IPS DF 6.9 (cell line): ENCODE measurements around the gene AATK.

ENCODE experiments used
- DNase-seq: peaks from one replicate; pipeline ENCODE4 v3.0.0-alpha.2; 2013; ENCODE audit warnings: low read depth, low spot score
- H3K27ac ChIP-seq: one replicate; pipeline ENCODE4 v1.5.1; 2013; ENCODE audit warnings: low read length, control low read depth
- H3K27me3 ChIP-seq: 2 replicates; pipeline ENCODE4 v1.6.1; 2013; ENCODE audit warnings: mild to moderate bottlenecking, low read length; ENCODE audit not compliant: control insufficient read depth, insufficient read depth
- H3K36me3 ChIP-seq: 2 replicates; pipeline ENCODE4 v1.6.1; 2013; ENCODE audit warnings: low read length; ENCODE audit not compliant: control insufficient read depth, insufficient read depth
- H3K4me1 ChIP-seq: 2 replicates; pipeline ENCODE4 v1.6.1; 2013; ENCODE audit warnings: low read length; ENCODE audit not compliant: control insufficient read depth, insufficient read depth
- H3K4me3 ChIP-seq: 2 replicates; pipeline ENCODE4 v1.5.1; 2013; ENCODE audit warnings: mild to moderate bottlenecking, low read length
- H3K9me3 ChIP-seq: 2 replicates; pipeline ENCODE4 v1.6.1; 2013; ENCODE audit warnings: low read length, inconsistent platforms; ENCODE audit not compliant: control insufficient read depth, insufficient read depth
- WGBS: extraction: QIAGEN DNeasy Blood & Tissue Kit; methylation state at CpG from one replicate; pipeline ENCODE4 v1.1.7; 2013; ENCODE audit warnings: mixed read lengths, missing lambda C conversion rate; ENCODE audit not compliant: insufficient read length, insufficient coverage; 5-methylcytosine and 5-hydroxymethylcytosine counted together

The AATK gene

DNA sequence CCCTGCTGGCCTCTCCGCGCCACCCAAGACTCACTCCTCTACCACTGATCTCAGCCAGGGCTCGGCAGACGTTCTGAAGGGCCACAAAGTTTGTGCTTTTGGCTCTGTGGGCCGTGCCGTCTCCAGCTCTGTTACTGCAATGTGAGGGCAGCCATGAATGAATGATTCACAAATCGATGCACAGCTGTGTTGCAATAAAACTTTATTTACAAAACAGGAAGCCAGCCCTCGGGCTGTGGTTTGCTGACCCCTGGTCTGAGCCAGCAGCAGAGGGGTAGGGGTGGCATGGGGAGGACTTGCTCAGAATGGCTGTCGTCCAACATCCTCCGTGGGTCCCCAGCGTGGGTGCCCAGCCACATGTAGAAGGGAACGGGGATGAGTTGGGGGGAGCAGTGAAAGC is 63.7 kb downstream of the AATK start:
- DNase-seq: no peak
- no CpG with 5 or more reads among the region's 12 CpGs for WGBS
- H3K36me3 ChIP-seq: no peaks in the 10 kb centered on the region
- H3K4me1 ChIP-seq: peaks cover 2% of the 10 kb centered on the region; the same call in 1 of the 2 replicates
- no peaks in the 10 kb centered on the region for H3K27me3 ChIP-seq
- H3K27ac ChIP-seq: no peak overlapping the region
- no peaks in the 10 kb centered on the region for H3K9me3 ChIP-seq
- H3K4me3 ChIP-seq: no peak overlapping the region

DNA sequence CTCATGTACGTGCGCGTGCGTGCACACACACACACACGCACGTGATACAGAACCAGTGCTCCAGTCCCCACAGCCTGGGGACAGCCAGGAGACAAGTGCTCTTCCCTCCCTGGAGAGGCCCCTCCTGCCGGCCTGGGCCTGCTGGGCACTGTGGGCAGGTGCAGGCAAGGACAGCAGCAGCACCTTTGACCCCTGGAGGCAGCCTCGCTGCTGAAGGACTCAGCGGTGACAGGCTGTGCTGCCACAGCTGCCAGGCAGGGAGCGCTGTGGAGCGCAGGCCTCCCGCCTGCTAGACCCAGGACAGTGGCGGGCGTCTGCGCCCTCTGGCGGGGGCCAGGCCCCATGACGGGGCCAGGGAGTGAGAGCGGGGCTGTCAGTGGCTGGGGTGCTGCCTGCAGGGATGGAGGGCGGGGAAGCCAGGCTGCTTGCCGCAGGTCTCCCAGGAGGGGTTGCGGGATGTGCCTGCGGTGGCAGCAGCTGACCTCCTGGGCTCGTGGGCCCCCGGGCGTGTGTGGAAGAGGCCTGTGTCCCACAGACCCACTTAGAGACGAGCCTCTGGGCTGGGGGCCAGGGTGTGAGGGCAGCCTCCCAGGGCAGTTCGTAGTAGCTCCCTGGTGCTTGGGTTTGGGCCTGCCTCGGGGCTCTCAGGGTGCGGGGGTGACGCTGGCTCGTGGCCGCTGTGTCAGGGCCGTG is 64.3 kb downstream of the AATK start:
- Histone ChIP-seq H3K9me3 (no peaks in the 10 kb centered on the region), H3K36me3 (no peaks in the 10 kb centered on the region), H3K4me1 (peaks cover 6% of the 10 kb centered on the region), H3K27ac (no peak overlapping the region), H3K4me3 (no peak overlapping the region), H3K27me3 (no peaks in the 10 kb centered on the region)
- WGBS: no CpG with 5 or more reads among the region's 33 CpGs
- peak; percentile 70 for DNase-seq

DNA sequence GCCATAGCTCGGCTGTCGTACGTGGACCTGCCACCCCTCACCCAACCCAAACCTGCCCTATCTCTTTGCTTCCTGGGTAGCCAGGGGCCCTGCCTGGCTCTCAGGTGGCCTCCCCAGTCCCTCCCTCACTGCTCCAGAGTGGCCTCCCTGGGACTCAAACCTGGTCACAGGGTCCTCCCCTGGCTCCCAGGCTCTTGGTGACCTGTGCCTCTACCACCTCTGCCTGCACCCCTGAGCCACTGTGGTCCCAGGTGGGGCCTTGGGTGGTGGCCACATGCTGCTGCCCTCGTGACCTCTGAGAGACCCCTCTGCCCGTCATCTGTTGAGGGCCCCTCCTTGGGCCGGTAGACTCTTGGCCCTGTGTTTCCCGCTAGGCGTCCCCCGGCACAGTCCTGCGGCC is 65.4 kb downstream of the AATK start:
- Histone ChIP-seq H3K9me3 (no peaks in the 10 kb centered on the region), H3K27ac (no peak overlapping the region), H3K4me1 (peaks cover 6% of the 10 kb centered on the region), H3K4me3 (no peak overlapping the region), H3K27me3 (no peaks in the 10 kb centered on the region), H3K36me3 (no peaks in the 10 kb centered on the region)
- no peak for DNase-seq
- WGBS: no CpG with 5 or more reads among the region's 10 CpGs

DNA sequence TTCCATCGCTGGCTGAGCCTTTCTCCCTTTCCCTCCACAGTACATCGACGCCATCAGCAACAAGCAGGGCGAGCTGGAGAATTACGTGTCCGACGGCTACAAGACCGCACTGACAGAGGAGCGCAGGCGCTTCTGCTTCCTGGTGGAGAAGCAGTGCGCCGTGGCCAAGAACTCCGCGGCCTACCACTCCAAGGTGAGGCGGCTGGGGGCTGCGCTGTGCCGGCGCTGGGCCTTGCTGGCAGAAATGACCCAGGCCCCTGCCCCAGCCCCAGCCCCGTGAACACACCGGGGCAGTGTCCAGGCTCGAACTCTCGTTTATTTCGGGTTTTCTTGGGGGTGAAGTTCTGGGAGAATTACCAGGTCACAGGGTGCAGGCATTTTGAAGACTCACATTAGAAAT is 66.1 kb downstream of the AATK start:
- no peak for DNase-seq
- H3K36me3 ChIP-seq: no peaks in the 10 kb centered on the region
- no peak overlapping the region for H3K27ac ChIP-seq
- WGBS: no CpG with 5 or more reads among the region's 23 CpGs
- peaks cover 11% of the 10 kb centered on the region for H3K4me1 ChIP-seq
- H3K9me3 ChIP-seq: no peaks in the 10 kb centered on the region
- H3K4me3 ChIP-seq: no peak overlapping the region
- H3K27me3 ChIP-seq: no peaks in the 10 kb centered on the region

DNA sequence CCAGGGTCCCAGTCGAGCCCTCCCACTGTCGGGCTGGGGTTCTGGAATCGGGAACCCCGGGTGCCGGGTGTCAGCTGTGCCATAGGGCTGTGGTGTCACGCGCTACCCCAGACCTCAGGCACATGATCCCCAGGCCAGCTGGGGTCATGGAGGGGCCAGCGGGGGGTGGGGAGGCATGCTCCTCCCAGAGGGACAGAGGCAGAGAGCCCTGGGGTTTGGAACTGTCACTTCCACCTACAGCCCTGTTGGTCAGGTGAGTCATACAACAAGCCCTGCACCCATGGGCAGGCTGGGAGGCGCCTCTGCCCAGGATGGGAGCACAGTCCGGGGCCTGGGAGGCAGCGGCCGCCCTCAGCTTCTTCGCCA is 68.1 kb downstream of the AATK start:
- DNase-seq: no peak
- no peak overlapping the region for H3K27ac ChIP-seq
- no CpG with 5 or more reads among the region's 13 CpGs for WGBS

DNA sequence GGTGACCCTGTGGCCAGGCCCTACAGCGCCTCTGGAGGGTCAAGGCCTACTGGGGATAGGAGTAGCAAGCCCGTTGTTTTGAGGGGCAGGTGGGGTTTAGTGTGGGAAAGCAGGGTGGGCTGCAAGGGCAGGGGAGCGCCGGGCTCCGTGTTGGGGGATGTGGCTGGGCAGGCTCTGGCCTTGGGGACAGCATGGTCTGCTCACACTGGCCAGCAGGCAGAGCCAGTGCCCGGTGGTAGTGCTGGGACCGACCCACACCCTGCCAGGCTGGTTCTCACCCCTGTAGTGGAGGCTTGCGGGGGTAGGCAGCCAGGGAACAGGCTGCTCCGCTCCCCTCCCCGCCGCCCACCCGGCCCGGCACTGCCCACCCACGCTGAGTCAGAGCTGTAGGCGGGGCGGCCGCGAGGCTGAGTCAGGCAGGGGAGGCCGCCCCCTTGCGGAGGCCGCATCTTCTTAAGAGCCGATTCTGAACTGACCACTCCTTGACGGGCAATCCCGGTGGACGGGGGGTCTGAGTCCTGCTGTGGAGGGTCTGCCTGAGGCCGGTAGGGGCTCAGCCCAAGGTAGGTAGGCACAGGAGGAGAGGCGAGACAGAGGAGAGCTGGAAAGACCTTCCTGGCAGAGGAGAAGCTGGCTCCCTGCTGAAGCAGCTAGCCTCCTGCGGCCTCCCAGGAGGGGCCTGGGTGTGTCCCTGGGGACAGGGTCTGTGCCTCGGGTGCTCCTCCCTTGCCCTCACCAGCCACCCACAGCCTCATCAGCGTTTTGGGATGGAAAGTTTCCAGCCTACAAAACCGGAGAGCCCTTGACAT is 68.7 kb downstream of the AATK start:
- no peak overlapping the region for H3K4me3 ChIP-seq
- WGBS: no CpG with 5 or more reads among the region's 31 CpGs
- no peak overlapping the region for H3K27ac ChIP-seq
- H3K36me3 ChIP-seq: no peaks in the 10 kb centered on the region
- no peak for DNase-seq
- H3K27me3 ChIP-seq: no peaks in the 10 kb centered on the region
- peaks cover 16% of the 10 kb centered on the region for H3K4me1 ChIP-seq
- H3K9me3 ChIP-seq: no peaks in the 10 kb centered on the region

More for the DNA sequence above, 68.1 kb downstream of the AATK start:
- no peaks in the 10 kb centered on the region for H3K9me3 ChIP-seq
- H3K36me3 ChIP-seq: no peaks in the 10 kb centered on the region
- no peak overlapping the region for H3K4me3 ChIP-seq
- no peaks in the 10 kb centered on the region for H3K27me3 ChIP-seq
- peaks cover 16% of the 10 kb centered on the region for H3K4me1 ChIP-seq

DNA sequence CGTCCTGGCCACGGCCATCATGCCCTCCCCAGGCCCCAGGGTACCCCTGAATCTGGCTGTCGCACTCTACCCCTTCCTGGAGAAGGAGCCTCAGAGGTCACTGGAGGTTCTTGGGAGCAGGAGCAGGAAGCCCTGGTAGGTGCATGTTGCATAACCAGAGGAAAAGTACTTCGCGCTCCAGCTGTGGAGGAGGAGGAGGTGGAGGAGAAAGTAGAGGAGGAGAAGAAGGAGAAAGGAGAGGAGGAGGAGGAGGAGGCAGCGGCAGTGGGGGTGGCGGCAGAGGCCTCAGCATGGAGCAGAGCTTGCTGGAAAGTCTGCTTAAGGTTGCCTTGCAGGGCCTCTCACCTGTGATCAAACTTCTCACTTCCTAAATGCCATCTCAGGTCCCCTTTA is 69.3 kb downstream of the AATK start:
- no peak for DNase-seq
- H3K27me3 ChIP-seq: no peaks in the 10 kb centered on the region
- no peak overlapping the region for H3K27ac ChIP-seq
- no peak overlapping the region for H3K4me3 ChIP-seq
- H3K9me3 ChIP-seq: no peaks in the 10 kb centered on the region
- WGBS: no CpG with 5 or more reads among the region's 7 CpGs
- H3K36me3 ChIP-seq: no peaks in the 10 kb centered on the region
- peaks cover 16% of the 10 kb centered on the region for H3K4me1 ChIP-seq

DNA sequence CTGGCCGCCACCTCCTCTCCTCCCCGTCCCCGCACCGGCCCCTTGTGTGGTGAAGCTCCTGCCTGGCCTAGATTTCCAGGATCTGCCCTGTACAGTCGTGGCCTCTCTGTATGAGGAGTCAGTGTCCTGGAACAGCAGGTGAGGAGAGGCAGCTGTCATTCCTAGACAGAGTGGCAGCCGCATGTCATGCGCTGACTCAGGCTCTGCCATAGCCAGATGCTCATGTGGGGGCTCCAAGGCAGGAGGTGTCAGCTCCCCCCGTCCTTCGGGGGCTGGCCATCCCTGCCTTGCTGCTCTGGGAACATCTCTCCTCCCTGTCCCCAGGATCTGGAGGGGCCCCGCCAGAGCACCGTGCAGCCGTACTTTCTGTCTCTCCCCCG is 70.6 kb downstream of the AATK start:
- no CpG with 5 or more reads among the region's 13 CpGs for WGBS
- Histone ChIP-seq H3K27ac (no peak overlapping the region), H3K4me1 (peaks cover 19% of the 10 kb centered on the region), H3K36me3 (no peaks in the 10 kb centered on the region), H3K9me3 (no peaks in the 10 kb centered on the region), H3K27me3 (no peaks in the 10 kb centered on the region), H3K4me3 (no peak overlapping the region)
- DNase-seq: no peak

DNA sequence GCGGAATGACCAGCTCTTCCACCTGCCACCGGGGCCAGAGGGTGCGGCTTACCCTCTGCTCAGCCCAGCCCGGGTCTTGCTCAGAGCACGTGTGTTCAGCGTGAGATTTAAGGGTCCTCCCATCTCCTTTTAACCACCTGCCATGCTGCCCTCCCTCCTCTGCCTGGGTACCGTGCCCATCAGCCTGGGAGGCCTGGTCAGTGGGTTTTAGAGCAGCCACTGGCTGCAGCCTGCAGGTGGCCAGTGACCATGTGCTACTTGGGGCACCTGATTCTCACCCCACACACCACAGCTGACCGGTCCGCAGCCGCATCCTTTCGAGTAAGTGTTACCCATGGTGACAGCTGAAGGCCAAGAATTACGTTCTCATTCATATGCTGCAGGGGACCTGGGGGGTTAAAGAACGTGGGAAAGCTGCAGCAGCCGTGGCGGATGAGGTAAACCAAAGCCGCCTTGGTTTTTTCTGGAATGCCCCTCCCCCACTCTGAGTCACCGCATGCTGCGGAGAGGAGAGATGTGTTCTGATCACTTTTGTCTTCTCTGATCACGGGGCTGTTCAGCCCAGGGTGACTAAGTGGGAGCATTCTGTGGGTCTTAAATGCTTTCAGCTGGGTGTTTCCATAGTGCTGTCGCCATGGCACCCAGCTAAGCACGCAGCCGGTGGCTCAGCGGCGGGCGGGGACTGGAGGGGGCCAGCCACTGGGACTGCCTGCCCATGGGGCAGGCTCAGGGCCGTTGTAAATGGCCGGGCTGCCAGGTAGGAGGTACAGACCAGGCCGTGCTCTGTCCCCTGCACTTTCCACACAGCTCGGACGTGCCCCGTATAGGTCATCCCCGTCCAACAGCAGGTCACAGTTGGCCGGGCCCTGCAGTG is 71.3 kb downstream of the AATK start:
- no peak overlapping the region for H3K27ac ChIP-seq
- no CpG with 5 or more reads among the region's 33 CpGs for WGBS
- no peaks in the 10 kb centered on the region for H3K9me3 ChIP-seq
- DNase-seq: no peak
- no peaks in the 10 kb centered on the region for H3K36me3 ChIP-seq
- no peaks in the 10 kb centered on the region for H3K27me3 ChIP-seq
- H3K4me1 ChIP-seq: peaks cover 21% of the 10 kb centered on the region
- H3K4me3 ChIP-seq: no peak overlapping the region
